ENCODE data around the gene SLC22A1.

- TF ChIP-seq CTCF (IDR thresholded peaks at IDR 0.05) (no peak), POLR2A (IDR thresholded peaks at IDR 0.05) (no peak)
Measured at GRCh38 chr6:160084198-160084776, 37.3 kb upstream of the SLC22A1 start.
